ENCODE results near the gene SYT1. TPM values are rescaled to one million over a fixed set of nuclear protein-coding genes. Genes with fewer than 3 reads are reported as not detected.

The SYT1 gene
- total and polyA plus RNA-seq, 2 experiments from 2014 or later, result 48.7 to 51.7 TPM

DNA sequence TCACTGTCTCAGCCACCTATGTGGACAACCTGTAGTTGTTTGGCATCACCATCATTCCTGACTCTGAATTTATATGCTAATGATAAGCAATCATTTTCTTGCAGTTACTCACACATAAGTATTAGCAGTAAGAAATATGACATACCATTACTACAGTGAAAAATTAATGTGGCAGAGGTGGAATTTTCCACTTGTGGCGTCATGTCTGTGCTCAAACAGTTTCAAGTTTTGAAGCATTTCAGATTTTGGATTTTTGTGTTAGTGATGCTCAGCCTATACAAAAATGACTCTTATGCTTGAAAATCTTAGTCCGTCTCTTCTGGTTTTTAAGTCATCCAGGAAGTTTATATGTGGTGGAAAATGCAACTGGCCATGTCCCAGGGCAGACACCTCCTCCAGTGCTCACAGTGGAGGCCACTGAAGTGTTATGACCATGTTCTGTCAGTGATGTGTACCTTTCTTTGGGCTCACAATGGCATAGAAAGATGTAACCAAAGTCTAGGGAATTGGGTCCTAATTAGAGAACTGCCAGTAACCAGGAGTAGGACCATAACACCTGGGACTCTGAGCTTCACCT, 220.6 kb downstream of the SYT1 start (continued):
- TF ChIP-seq STAT1 (IDR thresholded peaks at IDR 0.05; ENCODE audit: unreplicated experiment), result no peak
- no peak for TF ChIP-seq CREB1 (CRISPR knock-in tag; IDR thresholded peaks at IDR 0.05; ENCODE audit: low read depth)
- TF ChIP-seq, protein P1, sequence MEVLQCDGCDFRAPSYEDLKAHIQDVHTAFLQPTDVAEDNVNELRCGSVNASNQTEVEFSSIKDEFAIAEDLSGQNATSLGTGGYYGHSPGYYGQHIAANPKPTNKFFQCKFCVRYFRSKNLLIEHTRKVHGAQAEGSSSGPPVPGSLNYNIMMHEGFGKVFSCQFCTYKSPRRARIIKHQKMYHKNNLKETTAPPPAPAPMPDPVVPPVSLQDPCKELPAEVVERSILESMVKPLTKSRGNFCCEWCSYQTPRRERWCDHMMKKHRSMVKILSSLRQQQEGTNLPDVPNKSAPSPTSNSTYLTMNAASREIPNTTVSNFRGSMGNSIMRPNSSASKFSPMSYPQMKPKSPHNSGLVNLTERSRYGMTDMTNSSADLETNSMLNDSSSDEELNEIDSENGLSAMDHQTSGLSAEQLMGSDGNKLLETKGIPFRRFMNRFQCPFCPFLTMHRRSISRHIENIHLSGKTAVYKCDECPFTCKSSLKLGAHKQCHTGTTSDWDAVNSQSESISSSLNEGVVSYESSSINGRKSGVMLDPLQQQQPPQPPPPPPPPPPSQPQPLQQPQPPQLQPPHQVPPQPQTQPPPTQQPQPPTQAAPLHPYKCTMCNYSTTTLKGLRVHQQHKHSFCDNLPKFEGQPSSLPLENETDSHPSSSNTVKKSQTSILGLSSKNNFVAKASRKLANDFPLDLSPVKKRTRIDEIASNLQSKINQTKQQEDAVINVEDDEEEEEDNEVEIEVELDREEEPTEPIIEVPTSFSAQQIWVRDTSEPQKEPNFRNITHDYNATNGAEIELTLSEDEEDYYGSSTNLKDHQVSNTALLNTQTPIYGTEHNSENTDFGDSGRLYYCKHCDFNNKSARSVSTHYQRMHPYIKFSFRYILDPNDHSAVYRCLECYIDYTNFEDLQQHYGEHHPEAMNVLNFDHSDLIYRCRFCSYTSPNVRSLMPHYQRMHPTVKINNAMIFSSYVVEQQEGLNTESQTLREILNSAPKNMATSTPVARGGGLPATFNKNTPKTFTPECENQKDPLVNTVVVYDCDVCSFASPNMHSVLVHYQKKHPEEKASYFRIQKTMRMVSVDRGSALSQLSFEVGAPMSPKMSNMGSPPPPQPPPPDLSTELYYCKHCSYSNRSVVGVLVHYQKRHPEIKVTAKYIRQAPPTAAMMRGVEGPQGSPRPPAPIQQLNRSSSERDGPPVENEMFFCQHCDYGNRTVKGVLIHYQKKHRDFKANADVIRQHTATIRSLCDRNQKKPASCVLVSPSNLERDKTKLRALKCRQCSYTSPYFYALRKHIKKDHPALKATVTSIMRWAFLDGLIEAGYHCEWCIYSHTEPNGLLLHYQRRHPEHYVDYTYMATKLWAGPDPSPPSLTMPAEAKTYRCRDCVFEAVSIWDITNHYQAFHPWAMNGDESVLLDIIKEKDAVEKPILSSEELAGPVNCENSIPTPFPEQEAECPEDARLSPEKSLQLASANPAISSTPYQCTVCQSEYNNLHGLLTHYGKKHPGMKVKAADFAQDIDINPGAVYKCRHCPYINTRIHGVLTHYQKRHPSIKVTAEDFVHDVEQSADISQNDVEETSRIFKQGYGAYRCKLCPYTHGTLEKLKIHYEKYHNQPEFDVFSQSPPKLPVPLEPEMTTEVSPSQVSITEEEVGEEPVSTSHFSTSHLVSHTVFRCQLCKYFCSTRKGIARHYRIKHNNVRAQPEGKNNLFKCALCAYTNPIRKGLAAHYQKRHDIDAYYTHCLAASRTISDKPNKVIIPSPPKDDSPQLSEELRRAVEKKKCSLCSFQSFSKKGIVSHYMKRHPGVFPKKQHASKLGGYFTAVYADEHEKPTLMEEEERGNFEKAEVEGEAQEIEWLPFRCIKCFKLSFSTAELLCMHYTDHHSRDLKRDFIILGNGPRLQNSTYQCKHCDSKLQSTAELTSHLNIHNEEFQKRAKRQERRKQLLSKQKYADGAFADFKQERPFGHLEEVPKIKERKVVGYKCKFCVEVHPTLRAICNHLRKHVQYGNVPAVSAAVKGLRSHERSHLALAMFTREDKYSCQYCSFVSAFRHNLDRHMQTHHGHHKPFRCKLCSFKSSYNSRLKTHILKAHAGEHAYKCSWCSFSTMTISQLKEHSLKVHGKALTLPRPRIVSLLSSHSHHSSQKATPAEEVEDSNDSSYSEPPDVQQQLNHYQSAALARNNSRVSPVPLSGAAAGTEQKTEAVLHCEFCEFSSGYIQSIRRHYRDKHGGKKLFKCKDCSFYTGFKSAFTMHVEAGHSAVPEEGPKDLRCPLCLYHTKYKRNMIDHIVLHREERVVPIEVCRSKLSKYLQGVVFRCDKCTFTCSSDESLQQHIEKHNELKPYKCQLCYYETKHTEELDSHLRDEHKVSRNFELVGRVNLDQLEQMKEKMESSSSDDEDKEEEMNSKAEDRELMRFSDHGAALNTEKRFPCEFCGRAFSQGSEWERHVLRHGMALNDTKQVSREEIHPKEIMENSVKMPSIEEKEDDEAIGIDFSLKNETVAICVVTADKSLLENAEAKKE (CRISPR knock-in tag; IDR thresholded peaks at IDR 0.05), result no peak
- no peak for TF ChIP-seq NANOG (IDR thresholded peaks at IDR 0.05; ENCODE audit: borderline replicate concordance)
- TF ChIP-seq ZNF331 (CRISPR knock-in tag; IDR thresholded peaks at IDR 0.05; ENCODE audit: low read depth), result no peak
- no peak for TF ChIP-seq EZH2phosphoT487 (IDR thresholded peaks at IDR 0.05; ENCODE audit: unreplicated experiment)

DNA sequence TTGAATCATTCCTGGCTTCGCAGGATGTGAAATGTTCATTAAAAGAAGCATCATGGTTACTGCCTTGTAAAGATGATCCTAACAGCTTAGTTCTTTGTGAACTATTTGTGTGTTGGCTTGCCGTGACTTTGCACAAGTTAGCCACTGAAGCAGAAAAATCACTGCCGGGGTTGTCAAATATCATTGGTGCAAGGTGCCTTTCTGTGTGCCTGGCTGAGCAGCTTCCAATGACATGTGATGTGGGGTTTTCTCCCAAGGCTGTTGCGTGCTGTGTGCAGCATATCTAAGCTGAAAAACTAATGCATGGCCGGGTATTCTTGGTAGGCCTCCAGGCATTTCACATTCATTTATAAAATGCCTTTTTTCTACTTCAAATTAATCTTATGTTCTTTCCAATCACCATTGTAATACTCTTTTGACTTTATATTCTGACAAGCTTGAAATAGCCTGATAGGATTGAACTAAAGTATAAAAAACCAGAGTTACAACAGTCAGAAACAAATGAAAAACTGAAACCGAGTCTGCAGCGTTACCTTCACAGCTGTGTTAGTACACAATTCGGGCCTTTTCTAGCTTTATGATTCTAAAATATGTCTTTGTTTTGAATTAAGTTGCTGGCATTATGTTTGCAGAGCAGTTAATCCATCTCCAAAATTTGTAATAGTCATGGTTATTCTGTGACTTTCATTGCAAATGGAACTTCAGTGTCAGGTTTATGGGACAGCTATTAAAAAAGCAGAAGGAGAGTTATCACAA, 222.1 kb downstream of the SYT1 start:
- Histone ChIP-seq H3K4me3 (no peak overlapping the region), H3K79me2 (replicated peaks; ENCODE audit: insufficient read depth) (0 out of 2 replicates have a peak, but pooled peaks cover 5% of the 10 kb centered on the region), H3K27me3 (ENCODE audit: insufficient read depth) (no peaks in the 10 kb centered on the region), H3K9me2 (ENCODE audit: insufficient read depth) (no peaks in the 10 kb centered on the region), H2AFZ (no peak overlapping the region), H3K4me1 (ENCODE audit: insufficient read depth) (peaks cover 43% of the 10 kb centered on the region), H3K36me3 (ENCODE audit: insufficient read depth) (no peaks in the 10 kb centered on the region), H3F3A (replicated peaks; ENCODE audit: low read depth) (no peaks in the 10 kb centered on the region), H4K20me1 (replicated peaks; ENCODE audit: insufficient read depth) (no peaks in the 10 kb centered on the region), H3K27ac (ENCODE audit: low read depth) (peak overlapping the region; percentile 22; the same call in 1 of the 2 replicates), H3K4me2 (no peak overlapping the region)
- no peak for ATAC-seq
- no peaks in the 10 kb centered on the region for H3K36me3 Mint-ChIP-seq (ENCODE audit: low read depth)
- H3K27me3 Mint-ChIP-seq (ENCODE audit: insufficient read depth, low read depth, poor library complexity), result no peaks in the 10 kb centered on the region
- no peaks in the 10 kb centered on the region for H3K9me3 Mint-ChIP-seq
- peak overlapping the region; percentile 36; the same call in 1 of the 2 replicates for H3K27ac Mint-ChIP-seq
- H3K4me1 Mint-ChIP-seq, result peaks cover 42% of the 10 kb centered on the region
- H3K4me3 Mint-ChIP-seq, result no peak overlapping the region
- DNase-seq (ENCODE audit: low spot score), result no peak
- TF ChIP-seq, protein P2, sequence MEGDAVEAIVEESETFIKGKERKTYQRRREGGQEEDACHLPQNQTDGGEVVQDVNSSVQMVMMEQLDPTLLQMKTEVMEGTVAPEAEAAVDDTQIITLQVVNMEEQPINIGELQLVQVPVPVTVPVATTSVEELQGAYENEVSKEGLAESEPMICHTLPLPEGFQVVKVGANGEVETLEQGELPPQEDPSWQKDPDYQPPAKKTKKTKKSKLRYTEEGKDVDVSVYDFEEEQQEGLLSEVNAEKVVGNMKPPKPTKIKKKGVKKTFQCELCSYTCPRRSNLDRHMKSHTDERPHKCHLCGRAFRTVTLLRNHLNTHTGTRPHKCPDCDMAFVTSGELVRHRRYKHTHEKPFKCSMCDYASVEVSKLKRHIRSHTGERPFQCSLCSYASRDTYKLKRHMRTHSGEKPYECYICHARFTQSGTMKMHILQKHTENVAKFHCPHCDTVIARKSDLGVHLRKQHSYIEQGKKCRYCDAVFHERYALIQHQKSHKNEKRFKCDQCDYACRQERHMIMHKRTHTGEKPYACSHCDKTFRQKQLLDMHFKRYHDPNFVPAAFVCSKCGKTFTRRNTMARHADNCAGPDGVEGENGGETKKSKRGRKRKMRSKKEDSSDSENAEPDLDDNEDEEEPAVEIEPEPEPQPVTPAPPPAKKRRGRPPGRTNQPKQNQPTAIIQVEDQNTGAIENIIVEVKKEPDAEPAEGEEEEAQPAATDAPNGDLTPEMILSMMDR (conservative IDR thresholded peaks at IDR 0.05; ENCODE audit: low read depth in 2 of 2), result no peak
- TF ChIP-seq, protein P3, sequence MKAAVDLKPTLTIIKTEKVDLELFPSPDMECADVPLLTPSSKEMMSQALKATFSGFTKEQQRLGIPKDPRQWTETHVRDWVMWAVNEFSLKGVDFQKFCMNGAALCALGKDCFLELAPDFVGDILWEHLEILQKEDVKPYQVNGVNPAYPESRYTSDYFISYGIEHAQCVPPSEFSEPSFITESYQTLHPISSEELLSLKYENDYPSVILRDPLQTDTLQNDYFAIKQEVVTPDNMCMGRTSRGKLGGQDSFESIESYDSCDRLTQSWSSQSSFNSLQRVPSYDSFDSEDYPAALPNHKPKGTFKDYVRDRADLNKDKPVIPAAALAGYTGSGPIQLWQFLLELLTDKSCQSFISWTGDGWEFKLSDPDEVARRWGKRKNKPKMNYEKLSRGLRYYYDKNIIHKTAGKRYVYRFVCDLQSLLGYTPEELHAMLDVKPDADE (IDR thresholded peaks at IDR 0.05), result no peak
- TF ChIP-seq, protein P4, sequence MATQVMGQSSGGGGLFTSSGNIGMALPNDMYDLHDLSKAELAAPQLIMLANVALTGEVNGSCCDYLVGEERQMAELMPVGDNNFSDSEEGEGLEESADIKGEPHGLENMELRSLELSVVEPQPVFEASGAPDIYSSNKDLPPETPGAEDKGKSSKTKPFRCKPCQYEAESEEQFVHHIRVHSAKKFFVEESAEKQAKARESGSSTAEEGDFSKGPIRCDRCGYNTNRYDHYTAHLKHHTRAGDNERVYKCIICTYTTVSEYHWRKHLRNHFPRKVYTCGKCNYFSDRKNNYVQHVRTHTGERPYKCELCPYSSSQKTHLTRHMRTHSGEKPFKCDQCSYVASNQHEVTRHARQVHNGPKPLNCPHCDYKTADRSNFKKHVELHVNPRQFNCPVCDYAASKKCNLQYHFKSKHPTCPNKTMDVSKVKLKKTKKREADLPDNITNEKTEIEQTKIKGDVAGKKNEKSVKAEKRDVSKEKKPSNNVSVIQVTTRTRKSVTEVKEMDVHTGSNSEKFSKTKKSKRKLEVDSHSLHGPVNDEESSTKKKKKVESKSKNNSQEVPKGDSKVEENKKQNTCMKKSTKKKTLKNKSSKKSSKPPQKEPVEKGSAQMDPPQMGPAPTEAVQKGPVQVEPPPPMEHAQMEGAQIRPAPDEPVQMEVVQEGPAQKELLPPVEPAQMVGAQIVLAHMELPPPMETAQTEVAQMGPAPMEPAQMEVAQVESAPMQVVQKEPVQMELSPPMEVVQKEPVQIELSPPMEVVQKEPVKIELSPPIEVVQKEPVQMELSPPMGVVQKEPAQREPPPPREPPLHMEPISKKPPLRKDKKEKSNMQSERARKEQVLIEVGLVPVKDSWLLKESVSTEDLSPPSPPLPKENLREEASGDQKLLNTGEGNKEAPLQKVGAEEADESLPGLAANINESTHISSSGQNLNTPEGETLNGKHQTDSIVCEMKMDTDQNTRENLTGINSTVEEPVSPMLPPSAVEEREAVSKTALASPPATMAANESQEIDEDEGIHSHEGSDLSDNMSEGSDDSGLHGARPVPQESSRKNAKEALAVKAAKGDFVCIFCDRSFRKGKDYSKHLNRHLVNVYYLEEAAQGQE (IDR thresholded peaks at IDR 0.05; ENCODE audit: unreplicated experiment), result no peak
- TF ChIP-seq ZNF331 (CRISPR knock-in tag; IDR thresholded peaks at IDR 0.05; ENCODE audit: low read depth) (no peak), CREB1 (CRISPR knock-in tag; IDR thresholded peaks at IDR 0.05; ENCODE audit: low read depth) (no peak)
